Activated CD4-positive, alpha-beta memory T cell treated with anti-CD3 and anti-CD28 coated beads, Interleukin-2, amount 10 ng/mL, durations not matched to agents 7 days and 5 days (primary cell): Measurements from ENCODE around the gene RAB26. TPM values are rescaled to one million over a fixed set of nuclear protein-coding genes. Genes with fewer than 3 reads are reported as not detected.

Experiments
- CTCF ChIA-PET: fragments of 350-600 bp; sonication (Branson Sonifier 250); formaldehyde crosslinking; loops from one replicate; lab custom pipeline; 2021; ENCODE audit warnings: antibody characterized with exemption, inconsistent platforms; lab: Charles Lee
- POLR2A ChIA-PET: fragments of 350-600 bp; sonication (Branson Sonifier 250); formaldehyde crosslinking; loops from one replicate; lab custom pipeline; 2021; ENCODE audit warnings: antibody characterized with exemption; lab: Charles Lee
- DNase-seq: peaks from one replicate; pipeline ENCODE4 v3.0.0-alpha.2; 2020
- H3K27ac Mint-ChIP-seq: one replicate; pipeline ENCODE4 v1.8.0; 2021; ENCODE audit warnings: mild to moderate bottlenecking, mixed read lengths
- H3K27me3 Mint-ChIP-seq: one replicate; pipeline ENCODE4 v1.8.0; 2021; ENCODE audit warnings: mixed read lengths
- H3K36me3 Mint-ChIP-seq: one replicate; pipeline ENCODE4 v1.8.0; 2021; ENCODE audit warnings: low read depth, mixed read lengths
- H3K4me1 Mint-ChIP-seq: one replicate; pipeline ENCODE4 v1.8.0; 2021; ENCODE audit warnings: mixed read lengths
- H3K4me3 Mint-ChIP-seq: one replicate; pipeline ENCODE4 v1.8.0; 2021; ENCODE audit warnings: mild to moderate bottlenecking, mixed read lengths
- H3K9me3 Mint-ChIP-seq: one replicate; pipeline ENCODE4 v1.8.0; 2021; ENCODE audit warnings: mixed read lengths
- total RNA-seq, 2 experiments: library from RNA; stranded (reverse); gene quantifications; one replicate each; pipeline ENCODE4 v1.2.3, GENCODE V29; 2021

Gene RAB26
- total RNA-seq, 2 experiments from 2014 or later: 0.83 to 1.1 TPM

DNA sequence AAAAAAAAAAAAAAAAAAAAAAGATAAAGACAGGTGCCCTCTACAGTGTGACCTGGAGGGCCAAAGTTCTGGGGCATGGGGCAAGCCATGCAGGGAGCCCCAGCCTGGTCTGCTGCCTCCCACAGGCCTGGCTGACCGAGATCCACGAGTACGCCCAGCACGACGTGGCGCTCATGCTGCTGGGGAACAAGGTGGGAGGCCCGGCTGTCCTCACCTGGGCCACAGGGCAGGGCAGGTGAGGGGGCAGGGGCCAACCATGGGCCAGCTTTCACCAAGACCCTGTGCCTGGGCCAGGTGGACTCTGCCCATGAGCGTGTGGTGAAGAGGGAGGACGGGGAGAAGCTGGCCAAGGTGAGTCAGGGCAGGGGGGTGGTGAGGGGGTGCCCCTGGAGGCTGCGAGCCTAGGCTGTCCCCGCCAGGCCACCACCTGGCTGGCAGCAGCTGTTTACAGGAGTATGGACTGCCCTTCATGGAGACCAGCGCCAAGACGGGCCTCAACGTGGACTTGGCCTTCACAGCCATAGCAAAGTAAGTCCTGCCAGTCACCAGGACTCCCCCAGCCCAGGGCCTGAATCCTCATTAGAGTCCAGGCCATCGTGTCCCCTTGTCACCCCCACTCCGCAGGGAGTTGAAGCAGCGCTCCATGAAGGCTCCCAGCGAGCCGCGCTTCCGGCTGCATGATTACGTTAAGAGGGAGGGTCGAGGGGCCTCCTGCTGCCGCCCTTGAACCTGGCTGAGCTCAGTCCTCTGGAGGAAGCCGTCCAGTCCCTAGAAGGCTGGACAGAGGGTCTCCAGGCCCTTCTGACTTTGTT, 4.5 kb downstream of the RAB26 start:
- Mint-ChIP-seq H3K4me1 (peaks cover 60% of the 10 kb centered on the region), H3K36me3 (peaks cover 33% of the 10 kb centered on the region), H3K4me3 (peak overlapping the region; percentile 80), H3K27ac (peak overlapping the region; percentile 73), H3K27me3 (no peaks in the 10 kb centered on the region), H3K9me3 (no peaks in the 10 kb centered on the region)
- CTCF ChIA-PET: interaction anchor here (0.7 to 4.0 kb wide), 5 partner anchors 13 to 290 kb away, joined by 3 to 56 read pairs (median 4); no protein-coding TSS in a partner anchor
- DNase-seq: no peak
- POLR2A ChIA-PET: interaction anchor here (0.7 to 5.0 kb wide), 5 partner anchors 12 to 188 kb away, joined by 3 to 33 read pairs (median 11); partner anchors contain the start of genes RNF151, RPS2 and TBL3

DNA sequence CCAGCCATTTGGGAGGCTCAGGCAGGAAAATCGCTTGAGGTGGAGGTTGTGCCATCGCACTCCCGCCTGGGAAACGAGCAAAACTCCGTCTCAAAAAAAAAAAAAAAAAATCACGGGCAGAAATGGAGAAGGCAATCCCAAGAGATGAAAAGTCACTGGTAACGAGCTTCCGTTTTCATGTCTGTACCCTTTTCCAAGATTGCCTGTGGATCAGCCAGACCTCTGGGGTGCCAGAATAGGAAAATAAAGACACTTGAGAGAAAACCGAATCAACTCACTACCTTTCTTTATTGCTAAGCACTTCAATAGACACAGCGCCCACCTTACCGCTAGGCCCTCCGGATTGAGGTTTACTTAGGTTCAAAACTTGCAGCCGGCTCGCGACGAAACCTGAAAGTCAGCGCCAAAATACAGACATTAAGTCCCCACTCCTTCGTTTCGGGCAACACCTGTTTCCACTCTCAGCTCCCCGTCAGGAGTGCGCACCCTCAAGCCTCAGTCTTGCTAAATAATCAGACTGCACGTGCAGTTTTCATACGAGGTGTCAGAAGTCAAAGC, 6.2 kb downstream of the RAB26 start:
- CTCF ChIA-PET: interaction anchor here (1.0 to 4.0 kb wide), 15 partner anchors 8 to 449 kb away, joined by 3 to 56 read pairs (median 4); partner anchors contain the start of genes ECI1, NTHL1, PGP and PKD1
- Mint-ChIP-seq H3K36me3 (peaks cover 33% of the 10 kb centered on the region), H3K27ac (peak overlapping the region; percentile 73), H3K27me3 (no peaks in the 10 kb centered on the region), H3K4me1 (peaks cover 60% of the 10 kb centered on the region), H3K9me3 (no peaks in the 10 kb centered on the region), H3K4me3 (peak overlapping the region; percentile 80)
- DNase-seq: peak; percentile 44
- POLR2A ChIA-PET: interaction anchor here (0.6 to 5.0 kb wide), 44 partner anchors 8 to 528 kb away, joined by 3 to 38 read pairs (median 6); partner anchors contain the start of genes ECI1, EME2, GFER and JPT2

DNA sequence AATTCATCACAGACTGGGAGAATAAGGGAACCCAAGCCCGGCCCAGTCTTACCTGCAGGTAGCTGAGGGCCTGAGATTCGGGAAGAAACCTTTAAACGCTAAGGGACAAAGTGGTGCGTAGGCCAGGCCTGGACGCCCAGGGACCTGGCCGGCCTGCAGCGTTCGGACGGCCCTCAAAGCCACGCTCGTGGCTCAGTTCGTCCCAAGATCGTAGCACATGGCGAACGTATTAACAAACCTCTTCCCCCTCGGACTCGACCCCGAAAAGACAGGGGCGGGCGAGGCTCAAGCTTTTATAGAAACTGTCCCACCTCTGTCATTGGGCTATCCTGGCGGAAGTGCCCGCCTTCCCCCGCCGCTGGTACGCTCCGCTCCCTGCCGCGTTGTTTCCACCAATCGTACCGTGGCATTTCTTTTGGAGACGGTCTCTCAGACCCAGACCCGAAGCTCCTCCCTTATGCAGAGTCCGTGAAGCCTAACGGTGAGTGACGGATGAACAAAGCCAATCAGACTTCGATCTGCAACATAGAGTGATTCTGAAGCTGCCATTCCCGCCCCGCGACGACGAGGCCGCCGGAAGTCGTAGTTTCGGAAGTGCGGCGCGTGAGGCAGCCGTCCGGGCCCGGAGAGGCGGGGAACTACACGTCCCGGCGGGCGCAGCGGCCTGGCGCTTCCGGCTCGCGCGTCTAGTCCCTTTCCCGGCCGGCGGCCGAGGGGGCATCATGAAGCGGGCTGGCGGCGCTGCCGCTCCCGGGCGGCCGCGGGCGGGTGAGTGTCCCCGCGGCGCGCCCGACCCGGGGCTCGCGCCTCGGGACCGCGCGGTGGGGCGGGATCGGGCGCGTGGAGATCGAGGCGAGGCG, 6.9 kb downstream of the RAB26 start, which contains the start of gene TRAF7:
TSS of gene TRAF7 (plus strand) at position 692 of the 860 bp plus-strand sequence. CDS start 8,139 bp downstream, outside the sequence.
- POLR2A ChIA-PET: interaction anchor here (0.6 to 5.0 kb wide), 51 partner anchors 9 to 812 kb away, joined by 3 to 38 read pairs (median 4); partner anchors contain the start of genes ECI1, EME2, GFER and JPT2
- Mint-ChIP-seq H3K9me3 (no peaks in the 10 kb centered on the region), H3K27me3 (no peaks in the 10 kb centered on the region), H3K4me1 (peaks cover 54% of the 10 kb centered on the region), H3K27ac (peak within 1 kb of the TSS; percentile 89), H3K36me3 (peaks cover 33% of the 10 kb centered on the region), H3K4me3 (peak within 1 kb of the TSS; percentile 95)
- DNase-seq: peak; percentile 99
- CTCF ChIA-PET: interaction anchor here (0.6 to 4.0 kb wide), 18 partner anchors 9 to 450 kb away, joined by 3 to 56 read pairs (median 3); partner anchors contain the start of genes ECI1, NTHL1, PGP and PKD1

GRCh38 chr16:2155977-2156848, 7.8 kb downstream of the RAB26 start:
- H3K4me1 Mint-ChIP-seq: peaks cover 50% of the 10 kb centered on the region
- H3K9me3 Mint-ChIP-seq: no peaks in the 10 kb centered on the region
- CTCF ChIA-PET: interaction anchor here (0.9 to 4.0 kb wide), 13 partner anchors 10 to 451 kb away, joined by 3 to 56 read pairs (median 5); partner anchors contain the start of genes ECI1, NTHL1, PGP and TSC2
- H3K27me3 Mint-ChIP-seq: no peaks in the 10 kb centered on the region
- peak; percentile 29 for DNase-seq
- POLR2A ChIA-PET: interaction anchor here (0.6 to 5.0 kb wide), 36 partner anchors 10 to 736 kb away, joined by 3 to 38 read pairs (median 7); partner anchors contain the start of genes ECI1, GFER, JPT2 and MLST8
- H3K27ac Mint-ChIP-seq: peak overlapping the region; percentile 89
- H3K4me3 Mint-ChIP-seq: peak overlapping the region; percentile 95
- peaks cover 30% of the 10 kb centered on the region for H3K36me3 Mint-ChIP-seq

GRCh38 chr16:2156849-2157224, 8.4 kb downstream of the RAB26 start:
- POLR2A ChIA-PET: interaction anchor here (5.0 kb wide), 1 partner anchor 192 kb away, joined by 33 read pairs; the partner anchor contains the start of genes RNF151 and RPS2
- Mint-ChIP-seq H3K27me3 (no peaks in the 10 kb centered on the region), H3K4me1 (peaks cover 44% of the 10 kb centered on the region), H3K4me3 (peak overlapping the region; percentile 95), H3K36me3 (peaks cover 25% of the 10 kb centered on the region), H3K27ac (peak overlapping the region; percentile 65), H3K9me3 (no peaks in the 10 kb centered on the region)
- no peak for DNase-seq
- CTCF ChIA-PET: interaction anchor here (1.0 kb wide), 1 partner anchor 16 kb away, joined by 4 read pairs; no protein-coding TSS in a partner anchor

DNA sequence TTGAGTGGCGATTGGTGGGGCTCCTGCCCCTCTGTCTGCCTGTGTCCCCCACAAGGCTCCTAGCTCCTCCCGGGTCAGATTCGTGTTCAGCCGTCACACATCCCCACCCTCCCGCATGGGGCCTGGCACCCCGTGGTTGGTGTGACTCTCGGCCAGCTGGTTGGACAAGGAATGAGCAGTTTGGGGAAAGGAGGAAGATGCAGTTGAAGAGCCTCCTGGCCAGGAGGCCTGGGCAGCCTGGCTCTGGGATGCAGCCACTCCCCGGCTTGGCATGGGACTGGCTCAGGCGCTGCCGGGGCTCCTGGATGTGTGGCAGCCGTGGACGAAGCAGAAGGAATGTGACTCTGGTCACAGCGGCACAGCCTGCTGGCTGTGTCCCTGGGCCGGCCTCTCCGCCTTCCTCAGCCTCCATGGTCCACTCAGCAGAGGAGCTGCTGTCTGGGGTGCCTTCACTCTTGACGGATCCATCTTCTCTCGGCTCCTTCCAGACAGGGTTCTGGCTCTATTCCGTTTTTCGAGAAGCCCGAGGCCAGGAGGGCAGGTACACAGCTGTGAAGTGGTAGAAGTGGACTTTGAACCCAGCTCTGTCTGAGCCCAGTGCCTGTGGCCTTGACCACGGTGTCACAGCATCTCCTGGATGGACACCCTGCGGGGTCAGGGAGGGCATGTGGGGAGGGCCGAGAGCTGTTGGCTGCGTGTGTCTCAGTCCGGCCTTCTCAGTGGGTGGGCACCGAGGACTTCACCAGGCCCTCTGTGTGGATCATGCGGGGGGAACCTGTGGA, 9.2 kb downstream of the RAB26 start:
- peaks cover 27% of the 10 kb centered on the region for H3K36me3 Mint-ChIP-seq
- no peaks in the 10 kb centered on the region for H3K9me3 Mint-ChIP-seq
- ChIA-PET POLR2A (interaction anchor here (1.3 kb wide), 1 partner anchor 58 kb away, joined by 3 read pairs; no protein-coding TSS in a partner anchor), CTCF (interaction anchor here (0.9 kb wide), 1 partner anchor 154 kb away, joined by 4 read pairs; no protein-coding TSS in a partner anchor)
- no peaks in the 10 kb centered on the region for H3K27me3 Mint-ChIP-seq
- no peak overlapping the region for H3K27ac Mint-ChIP-seq
- no peak for DNase-seq
- H3K4me3 Mint-ChIP-seq: peak overlapping the region; percentile 95
- peaks cover 39% of the 10 kb centered on the region for H3K4me1 Mint-ChIP-seq

DNA sequence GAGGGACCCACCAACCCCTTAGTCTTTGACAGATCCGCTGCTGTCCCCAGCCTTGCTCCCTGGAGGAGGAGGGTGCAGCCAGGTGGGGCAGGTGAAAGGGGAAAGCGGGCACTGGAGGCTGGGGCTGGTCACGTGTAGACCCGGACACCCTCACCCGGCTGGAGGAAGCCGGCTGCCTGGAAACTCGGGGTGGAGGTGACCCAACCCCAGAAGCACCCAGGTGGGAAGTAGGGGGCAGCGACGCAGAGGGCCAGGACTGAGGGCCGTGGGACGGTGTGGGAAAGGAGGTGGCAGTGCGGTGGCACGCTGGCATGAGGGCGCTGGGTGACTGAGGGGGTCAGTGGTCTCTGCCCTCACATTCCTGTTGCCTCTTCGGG, 9.8 kb downstream of the RAB26 start:
- no peak for DNase-seq
- ChIA-PET POLR2A (interaction anchor here (1.3 kb wide), 1 partner anchor 57 kb away, joined by 3 read pairs; no protein-coding TSS in a partner anchor), CTCF (interaction anchor here (0.9 kb wide), 1 partner anchor 154 kb away, joined by 4 read pairs; no protein-coding TSS in a partner anchor)
- Mint-ChIP-seq H3K27me3 (no peaks in the 10 kb centered on the region), H3K36me3 (peaks cover 26% of the 10 kb centered on the region), H3K4me1 (peaks cover 35% of the 10 kb centered on the region), H3K9me3 (no peaks in the 10 kb centered on the region), H3K4me3 (no peak overlapping the region), H3K27ac (no peak overlapping the region)

DNA sequence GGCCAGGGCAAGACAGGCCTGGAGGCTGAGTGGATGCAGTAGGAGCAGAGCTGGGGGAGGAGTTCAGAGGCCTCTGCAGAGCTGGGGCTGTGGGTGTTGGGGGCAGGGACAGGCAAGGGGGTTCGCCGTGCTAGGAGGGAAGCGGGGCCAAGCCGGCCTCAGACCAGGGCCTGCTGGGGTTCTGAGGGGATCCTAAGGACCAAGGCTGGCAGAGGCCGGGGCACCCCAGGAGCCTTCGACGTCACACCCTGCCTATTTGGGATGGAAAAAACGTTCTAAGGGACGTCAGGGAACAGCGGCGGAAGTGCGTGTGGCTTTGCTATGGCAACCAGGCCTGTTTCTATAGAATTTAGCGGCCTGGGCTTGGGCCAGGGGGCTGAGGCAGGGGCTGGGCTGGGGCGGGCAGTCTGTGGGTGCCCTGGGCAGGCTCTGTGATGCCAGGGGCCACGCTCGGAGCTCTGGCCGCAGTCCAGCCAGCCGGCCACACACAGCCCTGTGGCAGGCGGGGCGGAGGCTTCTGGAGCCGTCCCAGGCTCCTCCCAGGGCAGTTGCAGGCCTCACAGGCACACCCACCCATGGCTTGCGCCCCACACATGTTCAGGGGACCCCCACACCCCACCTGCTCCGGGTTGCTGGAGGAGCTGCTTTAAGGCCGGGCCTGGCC, 10.9 kb downstream of the RAB26 start:
- no peaks in the 10 kb centered on the region for H3K27me3 Mint-ChIP-seq
- no peak overlapping the region for H3K4me3 Mint-ChIP-seq
- POLR2A ChIA-PET: no interaction called here
- peaks cover 28% of the 10 kb centered on the region for H3K4me1 Mint-ChIP-seq
- DNase-seq: no peak
- H3K36me3 Mint-ChIP-seq: peaks cover 21% of the 10 kb centered on the region
- CTCF ChIA-PET: no interaction called here
- no peaks in the 10 kb centered on the region for H3K9me3 Mint-ChIP-seq
- no peak overlapping the region for H3K27ac Mint-ChIP-seq

- Mint-ChIP-seq H3K27ac (no peak overlapping the region), H3K27me3 (no peaks in the 10 kb centered on the region), H3K36me3 (peaks cover 19% of the 10 kb centered on the region), H3K4me3 (no peak overlapping the region), H3K9me3 (no peaks in the 10 kb centered on the region), H3K4me1 (peaks cover 23% of the 10 kb centered on the region)
- ChIA-PET CTCF (no interaction called here), POLR2A (no interaction called here)
- DNase-seq: no peak
Observed at GRCh38 chr16:2160915-2161551, 12.6 kb downstream of the RAB26 start.

- ChIA-PET CTCF (no interaction called here), POLR2A (no interaction called here)
- no peaks in the 10 kb centered on the region for H3K27me3 Mint-ChIP-seq
- no peaks in the 10 kb centered on the region for H3K9me3 Mint-ChIP-seq
- no peak overlapping the region for H3K27ac Mint-ChIP-seq
- no peak for DNase-seq
- H3K4me1 Mint-ChIP-seq: peaks cover 15% of the 10 kb centered on the region
- H3K36me3 Mint-ChIP-seq: peaks cover 17% of the 10 kb centered on the region
- no peak overlapping the region for H3K4me3 Mint-ChIP-seq
Observed at GRCh38 chr16:2161911-2162310, 13.5 kb downstream of the RAB26 start.
